Smooth muscle cell of the brain vasculature (primary cell): ENCODE measurements around the gene PAEP.
"Not testable (repeated sequence)": the region's sequence is repeated elsewhere in the genome, so short reads cannot be mapped to it uniquely, and the experiment has no call there.

Experiments
- DNase-seq: peaks from one replicate; pipeline ENCODE4 v3.0.0-alpha.2; 2012; ENCODE audit warnings: low read depth, low spot score

PAEP gene

DNA sequence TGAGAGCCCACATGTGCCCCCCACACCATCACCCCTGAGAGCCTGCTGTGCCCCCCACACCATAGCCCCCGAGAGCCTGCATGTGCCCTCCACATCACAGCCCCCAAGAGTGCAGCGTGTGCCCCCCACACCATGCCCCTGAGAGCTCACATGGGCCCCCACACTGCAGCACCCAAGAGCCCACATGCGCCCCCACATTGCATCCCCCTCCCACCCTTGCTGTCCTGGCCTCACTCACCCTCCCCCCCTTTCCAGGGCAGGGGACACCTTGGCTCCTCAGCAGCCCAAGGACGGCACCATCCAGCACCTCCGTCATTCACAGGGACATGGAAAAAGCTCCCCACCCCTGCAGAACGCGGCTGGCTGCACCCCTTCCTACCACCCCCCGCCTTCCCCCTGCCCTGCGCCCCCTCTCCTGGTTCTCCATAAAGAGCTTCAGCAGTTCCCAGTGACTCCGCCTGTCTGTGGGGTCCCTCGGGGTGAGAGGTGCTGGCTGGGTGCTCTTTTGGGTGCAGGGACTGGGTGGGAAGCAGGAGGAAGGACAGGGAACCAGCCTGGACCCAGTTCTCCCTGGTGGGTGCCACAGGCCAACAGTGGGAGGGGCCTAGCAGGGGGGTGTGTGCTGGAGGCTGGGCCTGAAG is 35.3 kb upstream of the PAEP start:
- no peak for DNase-seq

GRCh38 chr9:135526730-135527571 is 34.6 kb upstream of the PAEP start:
- no peak for DNase-seq

GRCh38 chr9:135528842-135529435 is 32.6 kb upstream of the PAEP start:
- DNase-seq, result not testable (repeated sequence)

GRCh38 chr9:135530146-135530545 is 31.4 kb upstream of the PAEP start:
- DNase-seq, result no peak

DNA sequence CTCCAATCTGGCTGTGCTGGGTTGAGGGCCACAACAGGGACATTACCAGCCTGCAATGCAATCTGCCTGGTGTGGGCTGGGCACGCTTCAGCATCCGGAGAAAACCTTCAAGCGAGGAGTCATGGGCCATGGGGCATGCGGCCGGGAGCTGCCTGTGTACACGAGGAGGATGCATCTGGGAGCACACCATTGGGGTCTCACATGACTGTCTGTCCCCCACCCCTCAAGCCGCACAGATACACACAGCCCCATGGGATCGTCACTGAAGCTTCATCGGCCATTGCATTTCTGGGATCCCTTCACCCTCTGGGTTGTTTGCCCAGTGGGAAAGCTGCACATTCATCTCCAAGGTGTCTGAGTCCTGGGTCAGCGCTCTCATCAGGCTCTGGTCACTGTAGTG is 30.5 kb upstream of the PAEP start:
- no peak for DNase-seq

- DNase-seq, result no peak
Observed at GRCh38 chr9:135533113-135533512, 28.4 kb upstream of the PAEP start.

GRCh38 chr9:135533674-135534073 is 27.9 kb upstream of the PAEP start:
- DNase-seq, result no peak

- DNase-seq, result not testable (repeated sequence)
Observed at GRCh38 chr9:135534192-135534711, 27.3 kb upstream of the PAEP start.

GRCh38 chr9:135534826-135535225 is 26.7 kb upstream of the PAEP start:
- DNase-seq, result not testable (repeated sequence)

- not testable (repeated sequence) for DNase-seq
Observed at GRCh38 chr9:135535631-135536030, 25.9 kb upstream of the PAEP start.

GRCh38 chr9:135536216-135536615 is 25.3 kb upstream of the PAEP start:
- no peak for DNase-seq

GRCh38 chr9:135543262-135543894 is 18.2 kb upstream of the PAEP start:
- DNase-seq, result not testable (repeated sequence)

DNA sequence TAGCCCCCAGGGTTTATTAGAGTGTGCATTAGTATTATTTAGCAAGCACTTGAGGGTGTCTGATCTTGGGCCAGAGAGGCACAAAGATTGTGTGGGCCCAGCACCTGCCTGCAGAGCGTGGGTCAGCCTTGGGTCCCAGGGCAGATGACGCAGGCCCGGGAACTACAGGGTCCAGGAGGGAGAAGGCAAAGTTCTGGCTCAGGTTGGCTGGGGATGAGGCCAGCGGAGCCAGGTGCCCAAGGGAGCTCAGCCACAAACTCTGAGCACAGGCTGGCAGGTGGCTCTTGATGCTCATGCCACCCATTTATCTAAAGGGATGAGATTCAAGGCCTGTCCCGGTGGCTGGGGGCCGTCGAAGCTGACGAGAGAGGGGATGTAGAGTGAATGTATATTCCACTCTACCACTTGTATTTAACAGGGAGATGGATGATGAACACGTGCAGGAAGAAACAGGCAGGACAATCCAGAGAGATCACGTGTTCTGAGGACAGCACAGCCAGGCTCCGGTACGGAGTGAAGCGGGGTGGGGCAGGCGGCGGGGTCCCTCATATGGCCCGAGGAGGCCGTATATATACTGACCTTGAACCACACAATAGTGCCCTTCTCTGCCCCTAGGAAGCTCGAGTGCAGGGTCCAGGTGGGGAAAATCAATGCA is 16.4 kb upstream of the PAEP start:
- no peak for DNase-seq

- not testable (repeated sequence) for DNase-seq
Observed at GRCh38 chr9:135545646-135546176, 15.8 kb upstream of the PAEP start, which contains the start of gene OBP2A. TSS of gene OBP2A (plus strand) at chr9:135546126. CDS start at chr9:135546181, 55 bp downstream.

DNA sequence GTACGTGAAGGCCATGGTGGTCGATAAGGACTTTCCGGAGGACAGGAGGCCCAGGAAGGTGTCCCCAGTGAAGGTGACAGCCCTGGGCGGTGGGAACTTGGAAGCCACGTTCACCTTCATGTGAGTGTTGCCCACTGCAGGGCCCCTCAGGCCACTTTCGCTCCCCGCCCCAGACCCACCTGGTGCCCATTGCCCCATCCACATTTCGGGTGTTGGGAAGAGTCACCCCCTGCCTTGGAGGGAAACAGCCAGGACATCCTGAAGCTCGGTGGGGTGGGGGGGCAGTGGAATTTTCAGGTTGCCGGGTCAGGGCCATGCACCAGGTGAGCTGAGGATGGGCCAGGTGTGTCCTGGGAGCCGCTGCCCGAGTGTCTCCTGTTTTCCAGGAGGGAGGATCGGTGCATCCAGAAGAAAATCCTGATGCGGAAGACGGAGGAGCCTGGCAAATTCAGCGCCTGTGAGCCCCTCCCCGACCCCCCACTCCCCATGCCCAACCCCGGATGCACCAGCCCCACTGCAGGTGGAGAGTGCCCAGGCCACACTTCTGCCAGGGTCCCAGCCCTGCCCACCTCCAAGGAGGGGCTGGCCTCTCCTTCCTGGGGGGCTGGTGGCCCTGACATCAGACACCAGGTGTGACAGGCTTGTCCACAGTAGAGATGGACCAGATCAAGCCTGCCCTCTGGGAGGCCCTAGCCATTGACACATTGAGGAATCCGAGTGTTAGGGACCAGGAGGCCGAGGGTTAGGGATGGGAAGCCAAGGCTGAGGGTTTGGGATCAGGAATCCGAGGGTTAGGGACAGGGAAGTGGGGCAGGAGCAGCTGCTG is 14.6 kb upstream of the PAEP start:
- DNase-seq, result not testable (repeated sequence)

DNA sequence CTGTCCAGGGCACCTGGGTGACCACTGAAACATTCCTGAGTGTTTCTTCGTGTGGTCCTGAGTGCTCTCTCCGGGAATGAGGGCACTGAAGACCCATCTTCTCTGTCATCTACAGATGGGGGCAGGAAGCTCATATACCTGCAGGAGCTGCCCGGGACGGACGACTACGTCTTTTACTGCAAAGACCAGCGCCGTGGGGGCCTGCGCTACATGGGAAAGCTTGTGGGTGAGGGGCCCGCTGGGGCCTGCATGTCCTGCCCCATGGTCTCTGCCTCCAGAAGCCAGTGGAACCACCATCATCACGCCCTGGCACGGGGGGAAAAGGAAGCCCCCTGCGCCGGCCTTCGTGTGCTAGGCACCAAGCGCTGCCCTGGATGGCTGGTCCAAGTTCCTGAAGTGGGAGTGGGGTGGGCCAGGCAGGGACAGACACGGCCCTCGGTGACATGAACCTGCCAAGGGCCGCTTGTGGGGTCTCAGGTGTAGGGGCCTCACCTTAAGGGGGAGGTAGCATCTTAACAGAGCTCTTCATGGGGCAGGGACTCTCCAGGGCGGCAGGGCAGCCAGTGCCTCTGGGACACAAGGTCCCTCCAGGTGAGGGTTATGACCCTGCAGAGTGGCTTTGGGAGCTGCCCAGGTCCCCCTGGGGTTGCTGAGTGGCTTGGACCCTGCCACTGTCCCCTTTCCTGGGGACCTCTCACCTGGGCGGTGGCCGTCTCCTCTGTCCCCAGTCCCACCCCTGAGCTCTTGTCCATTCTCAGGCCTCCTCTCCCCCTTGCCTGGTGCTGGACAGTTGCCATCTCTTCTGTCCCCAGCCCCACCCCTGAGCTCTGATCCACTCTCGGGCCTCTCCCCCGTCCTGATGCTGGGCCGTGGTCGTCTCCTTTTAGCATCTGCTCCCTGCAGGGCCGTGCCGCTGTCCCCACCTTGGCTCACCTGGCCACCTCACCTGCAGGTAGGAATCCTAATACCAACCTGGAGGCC is 13.5 kb upstream of the PAEP start:
- no peak for DNase-seq

DNA sequence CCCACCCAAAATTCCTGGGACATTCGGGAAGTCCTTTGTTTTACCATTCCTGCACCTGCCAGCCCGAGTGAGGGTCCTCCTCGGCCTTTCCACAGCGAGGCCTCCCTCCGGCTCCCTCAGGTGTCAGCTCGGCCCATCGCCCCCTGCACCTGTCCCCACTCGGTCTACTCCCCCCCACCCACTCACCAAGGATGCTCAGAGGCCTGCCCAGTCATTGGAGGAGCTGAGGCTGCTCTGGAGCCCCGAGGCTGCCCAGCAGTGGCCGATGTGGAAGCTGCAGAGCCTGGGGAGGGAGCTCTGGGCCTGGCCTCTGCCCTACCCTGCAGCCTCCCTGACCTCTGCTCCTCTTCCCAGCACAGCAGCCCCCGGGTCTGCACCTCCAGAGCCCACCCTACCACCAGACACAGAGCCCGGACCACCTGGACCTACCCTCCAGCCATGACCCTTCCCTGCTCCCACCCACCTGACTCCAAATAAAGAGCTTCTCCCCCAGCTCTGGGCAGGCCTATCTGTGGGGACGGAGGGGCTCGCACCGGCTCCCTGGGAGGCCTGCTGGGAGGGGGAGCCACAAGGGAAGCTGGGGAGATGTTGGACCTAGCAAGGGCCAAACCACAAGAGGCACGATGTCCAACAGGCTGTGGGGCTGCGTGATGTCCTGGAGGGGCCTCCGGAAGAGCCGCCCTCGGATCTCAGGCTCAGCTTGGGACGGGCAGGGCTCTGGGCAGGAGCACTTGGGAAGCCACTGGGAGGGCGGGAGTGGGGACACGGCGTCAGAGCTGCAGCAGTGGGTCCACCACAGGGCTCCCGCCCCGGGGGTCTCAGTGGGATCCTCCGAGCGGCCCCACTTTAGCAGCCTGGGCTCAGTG is 11.8 kb upstream of the PAEP start:
- DNase-seq, result not testable (repeated sequence)

- DNase-seq, result no peak
Observed at GRCh38 chr9:135550344-135550918, 11.1 kb upstream of the PAEP start.
